ENCODE data around the gene ATG3.

Gene ATG3

DNA sequence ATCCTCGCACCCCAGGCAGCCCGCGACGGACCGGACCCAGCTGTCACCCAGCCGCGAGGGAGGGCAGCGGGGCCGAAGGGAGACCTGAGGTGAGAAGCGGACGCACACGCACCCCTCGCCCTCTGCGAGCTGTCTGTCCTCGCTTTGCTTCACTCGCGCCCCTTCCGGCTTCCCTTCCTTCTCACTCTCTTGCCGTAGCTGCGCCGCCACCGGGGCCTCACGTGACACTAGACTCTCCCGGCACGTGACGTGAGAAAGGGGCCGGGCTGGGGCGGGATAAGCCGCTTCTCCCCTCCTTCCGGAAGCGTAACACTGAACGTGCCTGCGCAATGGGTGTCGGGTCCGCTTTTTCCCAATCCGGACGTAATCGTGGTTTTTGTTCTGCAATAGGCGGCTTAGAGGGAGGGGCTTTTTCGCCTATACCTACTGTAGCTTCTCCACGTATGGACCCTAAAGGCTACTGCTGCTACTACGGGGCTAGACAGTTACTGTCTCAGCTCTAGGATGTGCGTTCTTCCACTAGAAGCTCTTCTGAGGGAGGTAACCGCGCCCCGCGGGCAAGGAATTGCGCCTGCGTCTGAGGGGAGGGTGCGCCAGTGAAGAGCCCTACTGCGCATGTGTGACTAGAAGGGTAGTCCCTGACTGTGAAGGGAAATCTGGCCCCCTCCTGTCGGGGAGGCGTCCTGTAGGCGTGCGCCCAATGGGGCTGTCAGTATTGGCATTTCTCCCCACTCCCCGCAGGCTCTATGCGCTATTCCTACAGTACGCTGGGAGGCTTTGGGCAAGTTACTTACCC, at the start of gene ATG3, which contains the start of gene SLC35A5:
ATG3 (minus strand) TSS at position 229 of the 796 bp plus-strand sequence. CDS start 434 bp downstream, outside the sequence.
SLC35A5 (plus strand) TSS at position 312 of the 796 bp plus-strand sequence. CDS start 1,359 bp downstream, outside the sequence.
- Histone ChIP-seq H3K9me3 (ENCODE audit: control insufficient read depth in 2 of 2, low read length in 2 of 2) (no peaks in the 10 kb centered on the region), H3K27me3 (ENCODE audit: control insufficient read depth in 1 of 2, insufficient read depth in 2 of 2, low read length in 2 of 2) (no peaks in the 10 kb centered on the region), H3K4me3 (ENCODE audit: low read length in 2 of 2) (peak within 1 kb of the TSS; percentile 86 to 97), H3K27ac (ENCODE audit: low read length) (peak within 1 kb of the TSS; percentile 97), H3K4me1 (ENCODE audit: control insufficient read depth, insufficient read depth, low read length) (no peaks in the 10 kb centered on the region), H3K9ac (ENCODE audit: low read length in 2 of 2) (peak within 1 kb of the TSS; percentile 84 to 99), H3K36me3 (ENCODE audit: control insufficient read depth in 2 of 2, insufficient read depth in 2 of 2, low read length in 2 of 2) (no peaks in the 10 kb centered on the region)

DNA sequence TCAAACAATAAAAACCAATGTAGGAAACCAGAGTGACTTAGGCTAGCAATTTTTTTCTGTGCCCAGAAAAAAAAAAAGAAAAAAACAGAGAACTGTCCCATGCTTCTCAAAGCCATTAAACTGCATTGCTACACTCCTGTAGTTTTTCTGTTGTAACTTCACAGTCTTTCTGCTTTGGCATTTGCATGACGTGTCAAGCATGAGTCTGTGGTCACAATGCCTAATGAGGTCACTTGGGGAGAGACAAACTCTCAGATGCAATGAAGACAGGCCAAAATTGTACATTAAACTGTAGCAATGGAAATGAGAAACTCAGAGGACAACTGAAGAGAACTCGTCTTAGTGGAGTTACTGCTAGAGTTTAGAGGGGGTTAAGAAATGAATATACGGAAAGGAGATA, 48.4 kb upstream of the ATG3 start:
- Histone ChIP-seq H3K27me3 (ENCODE audit: control insufficient read depth in 1 of 2, insufficient read depth in 2 of 2, low read length in 2 of 2) (no peaks in the 10 kb centered on the region), H3K9ac (ENCODE audit: low read length in 2 of 2) (no peak overlapping the region), H3K9me3 (ENCODE audit: control insufficient read depth in 2 of 2, low read length in 2 of 2) (no peaks in the 10 kb centered on the region), H3K36me3 (ENCODE audit: control insufficient read depth in 2 of 2, insufficient read depth in 2 of 2, low read length in 2 of 2) (peaks cover 10 to 28% of the 10 kb centered on the region in 2 donors), H3K4me1 (ENCODE audit: control insufficient read depth, insufficient read depth, low read length) (peaks cover 3% of the 10 kb centered on the region), H3K27ac (ENCODE audit: low read length) (no peak overlapping the region), H3K4me3 (ENCODE audit: low read length in 2 of 2) (no peak overlapping the region)

GRCh38 chr3:112607863-112608262, 46.1 kb upstream of the ATG3 start:
- no peaks in the 10 kb centered on the region for H3K27me3 ChIP-seq (ENCODE audit: control insufficient read depth in 1 of 2, insufficient read depth in 2 of 2, low read length in 2 of 2)
- no peaks in the 10 kb centered on the region for H3K9me3 ChIP-seq (ENCODE audit: control insufficient read depth in 2 of 2, low read length in 2 of 2)
- peaks cover 10 to 20% of the 10 kb centered on the region in 2 donors for H3K36me3 ChIP-seq (ENCODE audit: control insufficient read depth in 2 of 2, insufficient read depth in 2 of 2, low read length in 2 of 2)
- peaks cover 3% of the 10 kb centered on the region for H3K4me1 ChIP-seq (ENCODE audit: control insufficient read depth, insufficient read depth, low read length)
- H3K9ac ChIP-seq (ENCODE audit: low read length in 2 of 2): no peak overlapping the region
- no peak overlapping the region for H3K4me3 ChIP-seq (ENCODE audit: low read length in 2 of 2)
- no peak overlapping the region for H3K27ac ChIP-seq (ENCODE audit: low read length)

DNA sequence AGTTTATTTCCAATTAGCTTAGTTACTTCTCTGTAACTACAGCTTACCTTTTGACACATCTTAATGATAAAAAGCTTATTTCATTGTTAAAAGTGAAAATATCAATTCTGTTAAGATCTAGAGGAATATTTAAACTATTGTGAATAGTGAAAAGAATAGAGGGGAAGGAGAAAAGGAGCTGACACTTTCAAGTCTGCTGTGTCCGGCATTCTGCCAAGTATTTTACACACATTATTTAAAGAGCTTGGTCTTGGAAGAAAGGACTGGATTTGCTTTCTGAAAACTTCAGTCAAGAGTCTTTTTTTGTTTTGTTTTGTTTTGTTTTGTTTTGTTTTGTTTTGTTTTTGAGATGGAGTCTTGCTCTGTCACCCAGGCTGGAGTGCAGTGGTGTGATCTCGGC, 44.3 kb upstream of the ATG3 start:
- Histone ChIP-seq H3K36me3 (ENCODE audit: control insufficient read depth in 2 of 2, insufficient read depth in 2 of 2, low read length in 2 of 2) (peaks cover 12 to 17% of the 10 kb centered on the region in 2 donors), H3K27ac (ENCODE audit: low read length) (no peak overlapping the region), H3K9ac (ENCODE audit: low read length in 2 of 2) (no peak overlapping the region), H3K9me3 (ENCODE audit: control insufficient read depth in 2 of 2, low read length in 2 of 2) (no peaks in the 10 kb centered on the region), H3K4me1 (ENCODE audit: control insufficient read depth, insufficient read depth, low read length) (no peaks in the 10 kb centered on the region), H3K4me3 (ENCODE audit: low read length in 2 of 2) (no peak overlapping the region), H3K27me3 (ENCODE audit: control insufficient read depth in 1 of 2, insufficient read depth in 2 of 2, low read length in 2 of 2) (no peaks in the 10 kb centered on the region)

- no peak overlapping the region for H3K27ac ChIP-seq (ENCODE audit: low read length)
- H3K4me1 ChIP-seq (ENCODE audit: control insufficient read depth, insufficient read depth, low read length): no peaks in the 10 kb centered on the region
- peaks cover 12 to 17% of the 10 kb centered on the region in 2 donors for H3K36me3 ChIP-seq (ENCODE audit: control insufficient read depth in 2 of 2, insufficient read depth in 2 of 2, low read length in 2 of 2)
- H3K9me3 ChIP-seq (ENCODE audit: control insufficient read depth in 2 of 2, low read length in 2 of 2): no peaks in the 10 kb centered on the region
- H3K4me3 ChIP-seq (ENCODE audit: low read length in 2 of 2): no peak overlapping the region
- H3K27me3 ChIP-seq (ENCODE audit: control insufficient read depth in 1 of 2, insufficient read depth in 2 of 2, low read length in 2 of 2): no peaks in the 10 kb centered on the region
- H3K9ac ChIP-seq (ENCODE audit: low read length in 2 of 2): no peak overlapping the region
Observed at GRCh38 chr3:112605285-112605684, 43.5 kb upstream of the ATG3 start.

DNA sequence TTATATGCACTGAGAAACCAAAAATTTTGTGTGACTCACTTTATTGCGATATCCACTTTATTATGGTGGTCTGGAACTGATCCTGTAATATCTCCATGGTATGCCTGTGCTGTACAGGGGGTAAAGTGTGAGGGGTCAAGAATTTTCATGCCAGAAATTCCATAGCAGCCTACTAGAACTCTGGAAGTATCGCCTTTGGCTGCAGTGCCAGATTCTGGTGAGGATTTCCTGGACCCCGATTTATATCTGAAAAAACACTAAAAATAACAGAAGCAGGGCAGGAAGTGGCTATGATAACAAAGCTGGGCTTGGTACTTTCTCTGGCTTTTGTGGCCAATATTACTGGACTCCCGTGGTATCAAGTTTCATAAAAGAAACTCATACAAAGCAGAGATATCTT, 42.8 kb upstream of the ATG3 start:
- Histone ChIP-seq H3K27me3 (ENCODE audit: control insufficient read depth in 1 of 2, insufficient read depth in 2 of 2, low read length in 2 of 2) (no peaks in the 10 kb centered on the region), H3K27ac (ENCODE audit: low read length) (no peak overlapping the region), H3K9ac (ENCODE audit: low read length in 2 of 2) (no peak overlapping the region), H3K36me3 (ENCODE audit: control insufficient read depth in 2 of 2, insufficient read depth in 2 of 2, low read length in 2 of 2) (peaks cover 6 to 13% of the 10 kb centered on the region in 2 donors), H3K9me3 (ENCODE audit: control insufficient read depth in 2 of 2, low read length in 2 of 2) (no peaks in the 10 kb centered on the region), H3K4me3 (ENCODE audit: low read length in 2 of 2) (no peak overlapping the region), H3K4me1 (ENCODE audit: control insufficient read depth, insufficient read depth, low read length) (no peaks in the 10 kb centered on the region)

- no peak overlapping the region for H3K4me3 ChIP-seq (ENCODE audit: low read length in 2 of 2)
- no peaks in the 10 kb centered on the region for H3K9me3 ChIP-seq (ENCODE audit: control insufficient read depth in 2 of 2, low read length in 2 of 2)
- H3K4me1 ChIP-seq (ENCODE audit: control insufficient read depth, insufficient read depth, low read length): no peaks in the 10 kb centered on the region
- no peaks in the 10 kb centered on the region for H3K27me3 ChIP-seq (ENCODE audit: control insufficient read depth in 1 of 2, insufficient read depth in 2 of 2, low read length in 2 of 2)
- peaks cover 10 to 14% of the 10 kb centered on the region in 2 donors for H3K36me3 ChIP-seq (ENCODE audit: control insufficient read depth in 2 of 2, insufficient read depth in 2 of 2, low read length in 2 of 2)
- H3K27ac ChIP-seq (ENCODE audit: low read length): no peak overlapping the region
- no peak overlapping the region for H3K9ac ChIP-seq (ENCODE audit: low read length in 2 of 2)
Observed at GRCh38 chr3:112602217-112602838, 40.6 kb upstream of the ATG3 start.

- H3K27me3 ChIP-seq (ENCODE audit: control insufficient read depth in 1 of 2, insufficient read depth in 2 of 2, low read length in 2 of 2): no peaks in the 10 kb centered on the region
- no peak overlapping the region for H3K27ac ChIP-seq (ENCODE audit: low read length)
- H3K9ac ChIP-seq (ENCODE audit: low read length in 2 of 2): no peak overlapping the region
- no peaks in the 10 kb centered on the region for H3K9me3 ChIP-seq (ENCODE audit: control insufficient read depth in 2 of 2, low read length in 2 of 2)
- H3K36me3 ChIP-seq (ENCODE audit: control insufficient read depth in 2 of 2, insufficient read depth in 2 of 2, low read length in 2 of 2): peaks cover 6 to 13% of the 10 kb centered on the region in 2 donors
- H3K4me3 ChIP-seq (ENCODE audit: low read length in 2 of 2): no peak overlapping the region
- no peaks in the 10 kb centered on the region for H3K4me1 ChIP-seq (ENCODE audit: control insufficient read depth, insufficient read depth, low read length)
Observed at GRCh38 chr3:112598731-112599130, 37.0 kb upstream of the ATG3 start.

DNA sequence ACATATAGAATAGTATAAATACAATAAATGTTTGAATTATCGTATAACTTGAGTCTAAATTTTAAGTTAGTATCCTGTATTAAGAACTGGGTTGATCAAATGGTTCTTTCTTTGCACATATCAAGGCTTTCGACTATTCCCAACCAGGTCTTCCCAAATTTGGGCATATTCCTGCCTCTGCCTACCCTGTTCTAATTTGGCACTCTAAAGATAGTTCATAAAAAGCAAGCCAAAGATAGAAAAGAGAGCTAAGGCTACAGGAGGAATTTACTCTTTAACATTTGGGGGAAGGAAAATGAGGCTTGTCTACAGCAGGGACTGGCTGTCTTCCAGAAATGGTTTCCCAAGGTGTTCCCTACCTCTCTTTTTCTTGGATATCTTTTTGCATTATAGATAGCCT, 36.2 kb upstream of the ATG3 start:
- Histone ChIP-seq H3K36me3 (ENCODE audit: control insufficient read depth in 2 of 2, insufficient read depth in 2 of 2, low read length in 2 of 2) (peaks cover 10 to 18% of the 10 kb centered on the region in 2 donors), H3K27ac (ENCODE audit: low read length) (no peak overlapping the region), H3K27me3 (ENCODE audit: control insufficient read depth in 1 of 2, insufficient read depth in 2 of 2, low read length in 2 of 2) (no peaks in the 10 kb centered on the region), H3K9ac (ENCODE audit: low read length in 2 of 2) (no peak overlapping the region), H3K9me3 (ENCODE audit: control insufficient read depth in 2 of 2, low read length in 2 of 2) (no peaks in the 10 kb centered on the region), H3K4me3 (ENCODE audit: low read length in 2 of 2) (no peak overlapping the region), H3K4me1 (ENCODE audit: control insufficient read depth, insufficient read depth, low read length) (no peaks in the 10 kb centered on the region)

- H3K9me3 ChIP-seq (ENCODE audit: control insufficient read depth in 2 of 2, low read length in 2 of 2): no peaks in the 10 kb centered on the region
- H3K4me1 ChIP-seq (ENCODE audit: control insufficient read depth, insufficient read depth, low read length): no peaks in the 10 kb centered on the region
- H3K27ac ChIP-seq (ENCODE audit: low read length): no peak overlapping the region
- peaks cover 12 to 16% of the 10 kb centered on the region in 2 donors for H3K36me3 ChIP-seq (ENCODE audit: control insufficient read depth in 2 of 2, insufficient read depth in 2 of 2, low read length in 2 of 2)
- no peak overlapping the region for H3K4me3 ChIP-seq (ENCODE audit: low read length in 2 of 2)
- H3K9ac ChIP-seq (ENCODE audit: low read length in 2 of 2): no peak overlapping the region
- H3K27me3 ChIP-seq (ENCODE audit: control insufficient read depth in 1 of 2, insufficient read depth in 2 of 2, low read length in 2 of 2): no peaks in the 10 kb centered on the region
Observed at GRCh38 chr3:112594856-112595255, 33.1 kb upstream of the ATG3 start.

DNA sequence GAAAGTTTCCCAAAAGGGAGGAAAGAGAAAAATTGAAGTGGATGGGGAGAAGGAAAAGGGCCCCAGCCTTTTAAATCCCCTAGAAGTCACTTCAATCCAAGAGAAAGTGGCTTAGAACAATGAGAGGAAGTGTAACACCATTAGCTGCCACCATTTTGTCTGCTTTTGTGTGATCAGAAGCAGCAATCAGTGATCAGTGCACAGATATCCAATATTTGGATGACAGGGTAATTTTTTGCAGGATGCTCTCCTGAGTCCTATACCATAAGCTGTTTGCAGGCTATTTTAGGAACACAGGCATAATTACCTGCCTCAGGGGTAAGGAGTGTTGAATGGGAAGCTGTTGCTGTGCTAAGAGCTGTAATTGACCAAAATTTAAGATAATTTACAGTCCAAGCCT, 31.5 kb upstream of the ATG3 start:
- Histone ChIP-seq H3K36me3 (ENCODE audit: control insufficient read depth in 2 of 2, insufficient read depth in 2 of 2, low read length in 2 of 2) (peaks cover 9 to 11% of the 10 kb centered on the region in 2 donors), H3K9ac (ENCODE audit: low read length in 2 of 2) (no peak overlapping the region), H3K27me3 (ENCODE audit: control insufficient read depth in 1 of 2, insufficient read depth in 2 of 2, low read length in 2 of 2) (no peaks in the 10 kb centered on the region), H3K4me3 (ENCODE audit: low read length in 2 of 2) (no peak overlapping the region), H3K4me1 (ENCODE audit: control insufficient read depth, insufficient read depth, low read length) (no peaks in the 10 kb centered on the region), H3K27ac (ENCODE audit: low read length) (no peak overlapping the region), H3K9me3 (ENCODE audit: control insufficient read depth in 2 of 2, low read length in 2 of 2) (no peaks in the 10 kb centered on the region)
